ENCODE results near the gene SCN4A. TPM values are rescaled to one million over a fixed set of nuclear protein-coding genes. Genes with fewer than 3 reads are reported as not detected.
"Not testable (repeated sequence)": the region's sequence is repeated elsewhere in the genome, so short reads cannot be mapped to it uniquely, and the experiment has no call there.

SCN4A gene
- total RNA-seq, 1 donor from 2014 or later, result 0.14 TPM

- not testable (repeated sequence) for H3K27ac Mint-ChIP-seq; H3K4me3 Mint-ChIP-seq (ENCODE audit: low read depth)
These were observed 34.5 kb upstream of the SCN4A start for GRCh38 chr17:64007089-64007837.

GRCh38 chr17:64006361-64007088 lies 33.8 kb upstream of the SCN4A start:
- Mint-ChIP-seq H3K36me3 (ENCODE audit: low read depth) (peaks cover 50% of the 10 kb centered on the region), H3K9me3 (no peaks in the 10 kb centered on the region), H3K27ac (no peak overlapping the region), H3K4me3 (ENCODE audit: low read depth) (no peak overlapping the region), H3K4me1 (ENCODE audit: low read depth) (peaks cover 7% of the 10 kb centered on the region), H3K27me3 (ENCODE audit: low read depth) (no peaks in the 10 kb centered on the region)
- DNase-seq (ENCODE audit: low spot score), result no peak
- intact Hi-C loops (cut with micrococcal nuclease), result no loop called here

More at GRCh38 chr17:64007089-64007837, 34.5 kb upstream of the SCN4A start:
- intact Hi-C loops (cut with micrococcal nuclease); DNase-seq (ENCODE audit: low spot score); H3K27me3 Mint-ChIP-seq (ENCODE audit: low read depth); H3K4me1 Mint-ChIP-seq (ENCODE audit: low read depth); H3K9me3 Mint-ChIP-seq: not testable (repeated sequence)
- H3K36me3 Mint-ChIP-seq (ENCODE audit: low read depth), result peaks cover 56% of the 10 kb centered on the region

- no peak overlapping the region for H3K27ac Mint-ChIP-seq
- DNase-seq (ENCODE audit: low spot score), result no peak
These were observed 33.0 kb upstream of the SCN4A start for GRCh38 chr17:64005734-64006167.

GRCh38 chr17:64004903-64005733 lies 32.4 kb upstream of the SCN4A start:
- DNase-seq (ENCODE audit: low spot score), result no peak
- intact Hi-C loops (cut with micrococcal nuclease), result no loop called here
- Mint-ChIP-seq H3K27ac (no peak overlapping the region), H3K4me3 (ENCODE audit: low read depth) (no peak overlapping the region), H3K36me3 (ENCODE audit: low read depth) (peaks cover 37% of the 10 kb centered on the region), H3K4me1 (ENCODE audit: low read depth) (peaks cover 6% of the 10 kb centered on the region), H3K9me3 (no peaks in the 10 kb centered on the region), H3K27me3 (ENCODE audit: low read depth) (no peaks in the 10 kb centered on the region)

More at GRCh38 chr17:64005734-64006167, 33.0 kb upstream of the SCN4A start:
- Mint-ChIP-seq H3K9me3 (no peaks in the 10 kb centered on the region), H3K4me3 (ENCODE audit: low read depth) (no peak overlapping the region), H3K4me1 (ENCODE audit: low read depth) (peaks cover 7% of the 10 kb centered on the region), H3K27me3 (ENCODE audit: low read depth) (no peaks in the 10 kb centered on the region), H3K36me3 (ENCODE audit: low read depth) (peaks cover 42% of the 10 kb centered on the region)
- intact Hi-C loops (cut with micrococcal nuclease), result no loop called here

- no peaks in the 10 kb centered on the region for H3K9me3 Mint-ChIP-seq
- no peak overlapping the region for H3K27ac Mint-ChIP-seq
- DNase-seq (ENCODE audit: low spot score), result no peak
- intact Hi-C loops (cut with micrococcal nuclease), result no loop called here
- no peaks in the 10 kb centered on the region for H3K27me3 Mint-ChIP-seq (ENCODE audit: low read depth)
- H3K36me3 Mint-ChIP-seq (ENCODE audit: low read depth), result peaks cover 32% of the 10 kb centered on the region
- peaks cover 7% of the 10 kb centered on the region for H3K4me1 Mint-ChIP-seq (ENCODE audit: low read depth)
- H3K4me3 Mint-ChIP-seq (ENCODE audit: low read depth), result no peak overlapping the region
These were observed 31.6 kb upstream of the SCN4A start for GRCh38 chr17:64004218-64004770.

- Mint-ChIP-seq H3K9me3 (no peaks in the 10 kb centered on the region), H3K27me3 (ENCODE audit: low read depth) (no peaks in the 10 kb centered on the region), H3K36me3 (ENCODE audit: low read depth) (peaks cover 32% of the 10 kb centered on the region), H3K4me1 (ENCODE audit: low read depth) (peaks cover 13% of the 10 kb centered on the region), H3K27ac (no peak overlapping the region), H3K4me3 (ENCODE audit: low read depth) (no peak overlapping the region)
- intact Hi-C loops (cut with micrococcal nuclease), result no loop called here
- DNase-seq (ENCODE audit: low spot score), result no peak
These were observed 30.9 kb upstream of the SCN4A start for GRCh38 chr17:64003526-64004121.

- DNase-seq (ENCODE audit: low spot score), result no peak
- peaks cover 30% of the 10 kb centered on the region for H3K36me3 Mint-ChIP-seq (ENCODE audit: low read depth)
These were observed 30.2 kb upstream of the SCN4A start for GRCh38 chr17:64002658-64003525.

GRCh38 chr17:64001763-64002529 lies 29.2 kb upstream of the SCN4A start:
- intact Hi-C loops (cut with micrococcal nuclease), result no loop called here
- DNase-seq (ENCODE audit: low spot score), result no peak
- Mint-ChIP-seq H3K27ac (no peak overlapping the region), H3K36me3 (ENCODE audit: low read depth) (peaks cover 28% of the 10 kb centered on the region), H3K27me3 (ENCODE audit: low read depth) (peaks cover 8% of the 10 kb centered on the region), H3K9me3 (no peaks in the 10 kb centered on the region), H3K4me1 (ENCODE audit: low read depth) (peaks cover 16% of the 10 kb centered on the region), H3K4me3 (ENCODE audit: low read depth) (no peak overlapping the region)

More at GRCh38 chr17:64002658-64003525, 30.2 kb upstream of the SCN4A start:
- intact Hi-C loops (cut with micrococcal nuclease), result no loop called here
- Mint-ChIP-seq H3K9me3 (no peaks in the 10 kb centered on the region), H3K4me3 (ENCODE audit: low read depth) (no peak overlapping the region), H3K4me1 (ENCODE audit: low read depth) (peaks cover 15% of the 10 kb centered on the region), H3K27ac (no peak overlapping the region), H3K27me3 (ENCODE audit: low read depth) (peaks cover under 1% of the 10 kb centered on the region)

- Mint-ChIP-seq H3K4me1 (ENCODE audit: low read depth) (peaks cover 16% of the 10 kb centered on the region), H3K27me3 (ENCODE audit: low read depth) (peaks cover 12% of the 10 kb centered on the region), H3K27ac (no peak overlapping the region), H3K4me3 (ENCODE audit: low read depth) (no peak overlapping the region), H3K9me3 (no peaks in the 10 kb centered on the region), H3K36me3 (ENCODE audit: low read depth) (peaks cover 28% of the 10 kb centered on the region)
- intact Hi-C loops (cut with micrococcal nuclease), result no loop called here
- no peak for DNase-seq (ENCODE audit: low spot score)
These were observed 28.4 kb upstream of the SCN4A start for GRCh38 chr17:64001091-64001579.

- peak overlapping the region; percentile 22 for H3K4me3 Mint-ChIP-seq (ENCODE audit: low read depth)
- H3K4me1 Mint-ChIP-seq (ENCODE audit: low read depth), result peaks cover 20% of the 10 kb centered on the region
- intact Hi-C loops (cut with micrococcal nuclease), result loop anchor here (2.0 to 10.0 kb wide), 2 partner anchors 17 to 155 kb away; partner anchors contain the start of gene SMARCD2
- no peaks in the 10 kb centered on the region for H3K9me3 Mint-ChIP-seq
- DNase-seq (ENCODE audit: low spot score), result no peak
- no peak overlapping the region for H3K27ac Mint-ChIP-seq
- H3K27me3 Mint-ChIP-seq (ENCODE audit: low read depth), result peaks cover 18% of the 10 kb centered on the region
- peaks cover 19% of the 10 kb centered on the region for H3K36me3 Mint-ChIP-seq (ENCODE audit: low read depth)
These were observed 27.2 kb upstream of the SCN4A start for GRCh38 chr17:63999680-64000531.
